Parathyroid adenoma (tissue), 2 donors: ENCODE measurements around the gene TEDC1.
"Not testable (repeated sequence)": the region's sequence is repeated elsewhere in the genome, so short reads cannot be mapped to it uniquely, and the experiment has no call there.

Experiments used
- H2AFZ ChIP-seq: fragments of 300-600 bp; sonication (generic); one replicate; pipeline ENCODE4 v1.7.0; 2017; ENCODE audit warnings: antibody characterized with exemption, mild to moderate bottlenecking
- H3K27ac ChIP-seq: fragments of 300-600 bp; sonication (generic); one replicate; pipeline ENCODE4 v1.7.0; 2017
- H3K27me3 ChIP-seq: fragments of 300-600 bp; sonication (generic); one replicate; pipeline ENCODE4 v1.7.0; 2017; ENCODE audit warnings: low read length; ENCODE audit not compliant: control insufficient read depth, insufficient read depth
- H3K36me3 ChIP-seq: fragments of 300-600 bp; sonication (generic); one replicate; pipeline ENCODE4 v1.7.0; 2017; ENCODE audit warnings: low read length; ENCODE audit not compliant: control insufficient read depth, insufficient read depth
- H3K4me1 ChIP-seq: fragments of 300-600 bp; sonication (generic); one replicate; pipeline ENCODE4 v1.7.0; 2017; ENCODE audit warnings: control low read depth
- H3K4me2 ChIP-seq: fragments of 300-600 bp; sonication (generic); one replicate; pipeline ENCODE4 v1.7.0; 2017; ENCODE audit warnings: low read length
- H3K4me3 ChIP-seq: fragments of 300-600 bp; sonication (generic); one replicate; pipeline ENCODE4 v1.7.0; 2017; ENCODE audit warnings: low read depth, low read length
- H3K79me2 ChIP-seq: fragments of 300-600 bp; sonication (generic); one replicate; pipeline ENCODE4 v1.7.0; 2017; ENCODE audit warnings: control low read depth
- H3K9ac ChIP-seq: fragments of 300-600 bp; sonication (generic); one replicate; pipeline ENCODE4 v1.7.0; 2017; ENCODE audit warnings: mild to moderate bottlenecking
- H3K9me3 ChIP-seq: fragments of 300-600 bp; sonication (generic); one replicate; pipeline ENCODE4 v1.7.0; 2017; ENCODE audit warnings: low read length; ENCODE audit not compliant: control insufficient read depth
- CTCF ChIP-seq: fragments of 300-600 bp; sonication (generic); IDR thresholded peaks from one replicate; pipeline ENCODE4 v1.7.0; 2017; ENCODE audit warnings: antibody characterized with exemption, mild to moderate bottlenecking
- donor health status: primary hyperparathyroidism.

The TEDC1 gene

DNA sequence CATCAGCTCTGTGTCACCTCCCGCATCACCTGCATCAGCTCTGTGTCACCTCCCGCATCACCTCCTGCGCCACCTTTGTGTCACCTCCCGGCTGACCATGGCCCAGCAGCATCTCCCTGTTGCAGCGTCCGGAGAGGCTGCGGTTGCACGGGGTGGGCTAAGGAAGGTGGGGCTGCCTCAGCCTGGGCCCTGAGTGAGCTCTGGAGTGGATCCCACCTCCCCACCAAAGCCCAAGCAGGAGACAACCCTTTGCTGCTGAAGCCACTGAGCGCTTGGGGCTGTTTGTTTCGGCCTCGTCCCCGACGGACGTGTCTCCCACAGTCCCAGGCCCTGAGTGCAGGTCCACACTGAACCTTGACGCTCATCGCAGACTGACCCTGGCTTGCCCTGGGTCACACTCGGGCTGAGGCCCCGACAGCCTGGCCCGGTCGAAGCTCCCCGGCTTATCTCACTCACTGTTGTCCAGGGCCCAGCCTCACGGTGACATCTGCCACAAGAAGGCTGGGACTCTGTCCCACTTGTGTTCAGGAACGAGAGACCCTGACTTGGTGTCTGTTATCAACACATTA lies 47.5 kb downstream of the TEDC1 start:
- no peak for TF ChIP-seq CTCF
- Histone ChIP-seq H3K36me3 (no peaks in the 10 kb centered on the region), H3K4me2 (no peak overlapping the region), H3K4me1 (no peaks in the 10 kb centered on the region), H2AFZ (no peak overlapping the region), H3K27me3 (no peaks in the 10 kb centered on the region), H3K4me3 (no peak overlapping the region), H3K27ac (no peak overlapping the region), H3K79me2 (no peaks in the 10 kb centered on the region), H3K9me3 (no peaks in the 10 kb centered on the region), H3K9ac (no peak overlapping the region)

GRCh38 chr14:105540811-105541210 lies 49.8 kb downstream of the TEDC1 start:
- no peak overlapping the region for H3K4me2 ChIP-seq
- H3K27ac ChIP-seq = no peak overlapping the region
- H3K36me3 ChIP-seq = no peaks in the 10 kb centered on the region
- H3K79me2 ChIP-seq = no peaks in the 10 kb centered on the region
- H3K4me1 ChIP-seq = no peaks in the 10 kb centered on the region
- no peak for TF ChIP-seq CTCF
- no peak overlapping the region for H3K4me3 ChIP-seq
- H3K9me3 ChIP-seq = no peaks in the 10 kb centered on the region
- H3K27me3 ChIP-seq = no peaks in the 10 kb centered on the region
- H2AFZ ChIP-seq = no peak overlapping the region
- no peak overlapping the region for H3K9ac ChIP-seq

DNA sequence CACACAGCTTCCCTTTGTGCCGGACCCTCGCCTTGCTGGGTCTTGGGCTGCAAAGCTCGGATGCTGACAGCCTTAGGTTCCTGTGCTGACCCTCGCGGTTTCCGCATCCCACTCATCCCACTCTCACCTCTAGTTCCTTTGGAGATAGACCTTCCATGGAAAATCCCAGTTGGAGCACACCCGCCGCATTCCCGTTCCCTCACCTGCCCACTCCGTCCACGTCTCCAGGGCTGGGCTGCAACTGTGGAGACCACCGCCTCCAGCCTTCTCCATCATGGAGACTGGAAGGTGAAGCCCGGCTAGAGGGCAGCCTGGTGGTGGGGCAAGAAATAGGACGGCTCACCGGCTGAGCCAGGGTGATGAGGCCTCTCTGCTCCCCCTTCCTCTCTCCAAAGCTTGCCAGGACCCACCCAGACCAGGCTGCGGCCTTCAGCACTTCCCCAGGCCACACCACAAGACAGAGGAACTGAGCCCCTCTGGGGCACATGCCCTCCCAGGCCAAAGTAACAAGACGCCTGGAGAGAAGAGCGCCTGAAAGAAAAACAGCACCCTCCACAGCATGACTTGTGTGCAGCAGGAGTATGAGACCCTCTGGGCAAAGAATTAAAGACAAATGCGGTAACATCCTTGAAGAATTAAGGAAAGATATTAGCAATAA lies 50.3 kb downstream of the TEDC1 start:
- TF ChIP-seq CTCF = no peak
- H3K4me2 ChIP-seq = no peak overlapping the region
- no peak overlapping the region for H3K27ac ChIP-seq
- H3K27me3 ChIP-seq = no peaks in the 10 kb centered on the region
- H3K9ac ChIP-seq = no peak overlapping the region
- no peaks in the 10 kb centered on the region for H3K9me3 ChIP-seq
- no peaks in the 10 kb centered on the region for H3K36me3 ChIP-seq
- H3K4me1 ChIP-seq = no peaks in the 10 kb centered on the region
- no peaks in the 10 kb centered on the region for H3K79me2 ChIP-seq
- H2AFZ ChIP-seq = no peak overlapping the region
- H3K4me3 ChIP-seq = no peak overlapping the region

DNA sequence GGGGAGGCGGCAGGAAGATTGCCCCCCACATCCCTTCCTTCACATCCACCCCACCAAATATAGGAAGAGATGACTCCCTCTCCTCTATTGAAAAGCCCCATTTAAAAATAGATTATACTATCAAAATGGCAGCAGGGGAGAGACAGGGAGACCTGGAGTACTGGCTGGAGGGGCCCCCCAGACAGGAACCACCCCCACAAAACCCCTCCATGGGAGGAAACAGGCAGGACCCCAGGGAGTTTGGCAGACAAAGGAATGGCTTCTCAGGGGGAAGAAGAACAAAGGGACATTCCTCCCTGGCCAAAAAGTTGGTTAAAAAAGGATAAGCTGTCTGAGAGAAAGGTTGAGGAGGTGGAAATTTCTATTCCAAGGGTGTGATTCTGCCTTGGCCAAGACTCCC lies 54.6 kb downstream of the TEDC1 start:
- H3K4me2 ChIP-seq, H3K4me1 ChIP-seq, H3K27me3 ChIP-seq, H3K9me3 ChIP-seq, H3K9ac ChIP-seq, H3K27ac ChIP-seq, H2AFZ ChIP-seq, H3K4me3 ChIP-seq, H3K36me3 ChIP-seq, H3K79me2 ChIP-seq: not testable (repeated sequence)

- not testable (repeated sequence) for H3K4me1 ChIP-seq, H3K27ac ChIP-seq, H3K9me3 ChIP-seq, H3K79me2 ChIP-seq, H3K27me3 ChIP-seq, H3K9ac ChIP-seq, H3K36me3 ChIP-seq, H2AFZ ChIP-seq, H3K4me3 ChIP-seq, H3K4me2 ChIP-seq
These were observed 55.4 kb downstream of the TEDC1 start for GRCh38 chr14:105546410-105546809.

DNA sequence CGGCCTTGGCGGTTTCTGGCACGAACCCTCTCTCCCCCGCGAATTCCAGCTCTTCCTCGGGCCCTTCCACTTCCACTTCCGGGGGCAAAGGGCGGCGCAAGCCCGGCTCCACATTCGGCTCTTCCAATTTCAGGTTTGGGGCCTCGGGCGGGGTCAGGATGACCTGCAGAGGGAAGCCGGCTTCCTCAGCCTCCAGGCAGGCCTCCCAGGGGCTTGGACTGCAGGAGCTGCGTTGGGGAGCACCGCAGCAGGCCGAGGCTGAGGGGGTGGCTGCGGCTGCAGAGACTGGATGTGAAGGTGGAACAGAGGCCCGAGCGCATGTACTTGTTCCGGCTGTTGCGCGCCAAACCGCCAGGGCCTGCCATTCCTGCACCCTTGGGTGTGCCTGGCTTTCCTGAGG lies 56.0 kb downstream of the TEDC1 start:
- H3K4me1 ChIP-seq, H3K4me2 ChIP-seq, H3K27me3 ChIP-seq, H3K79me2 ChIP-seq, H3K27ac ChIP-seq, H2AFZ ChIP-seq, H3K4me3 ChIP-seq, H3K36me3 ChIP-seq, H3K9me3 ChIP-seq, H3K9ac ChIP-seq: not testable (repeated sequence)
